Tracheal epithelial cell (primary cell): ENCODE data around the gene HTR5A. TPM values are rescaled to one million over a fixed set of nuclear protein-coding genes. Genes with fewer than 3 reads are reported as not detected.

Experiments used
- total RNA-seq: library from RNA; depleted of rRNA; stranded (reverse); fragments of >200 nt; gene quantifications from 2 replicates; pipeline ENCODE4 v1.2.1, GENCODE V29; 2014

Gene HTR5A
- total RNA-seq: not detected in 2 replicates

DNA sequence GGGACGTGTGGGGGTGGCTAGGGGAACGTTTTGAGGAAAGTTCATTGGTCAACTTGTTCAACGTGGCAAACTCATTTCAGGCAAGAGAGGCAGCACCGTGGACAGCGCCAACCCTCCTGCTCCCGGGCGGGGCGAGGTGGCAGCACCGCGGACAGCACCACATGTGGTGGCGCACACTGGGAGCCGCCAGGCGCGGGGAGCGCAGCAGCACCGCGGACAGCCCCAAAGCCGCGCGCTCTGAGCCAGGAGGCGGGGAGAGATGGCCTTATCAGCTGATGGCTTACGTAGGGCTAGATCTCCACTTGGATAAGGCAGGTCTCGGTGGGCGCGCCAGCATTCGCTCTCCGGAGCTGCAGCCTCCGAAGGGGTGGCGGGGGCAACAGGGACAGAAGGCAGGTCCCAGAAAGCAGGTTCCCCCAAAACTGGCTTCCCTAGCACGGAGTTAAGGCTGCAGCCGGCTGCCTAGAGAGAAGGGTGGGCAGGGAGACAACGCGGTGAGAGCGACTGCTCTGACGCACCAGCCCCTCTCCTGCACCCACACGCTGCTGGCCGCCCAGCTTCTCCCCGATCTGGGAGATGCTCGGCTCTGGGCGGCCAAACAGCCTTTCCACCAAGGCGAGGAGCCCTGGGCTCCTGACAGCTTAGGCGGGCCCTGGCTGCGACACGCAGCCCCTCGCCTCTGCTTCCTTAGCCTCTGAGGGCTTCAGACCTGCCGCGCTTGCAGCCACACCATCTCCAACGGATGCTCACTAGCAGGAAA, at the start of gene HTR5A:
Gene HTR5A, plus strand, starts transcription at position 333 of the 760 bp plus-strand sequence. CDS start 576 bp downstream, outside the sequence.

Other genes starting within 250 kb of the HTR5A start
- 5.1 and 6.0 TPM in 2 replicates for gene PAXIP1, start 67.2 kb upstream of the HTR5A start, total RNA-seq
- gene INSIG1, start 227.6 kb downstream of the HTR5A start, total RNA-seq: 109 and 214 TPM in 2 replicates